Activated naive CD8-positive, alpha-beta T cell treated with anti-CD3 and anti-CD28 coated beads, Interleukin-2, amount 50 U/mL, for 24 hours (primary cell): ENCODE data around the gene MATCAP1.
A peak's percentile ranks its signal among the peaks of the same experiment; 100 is the strongest.

Experiments
- ATAC-seq: fragments of 150-1000 bp; cut with Tn5 transposase; one replicate; pipeline ENCODE4 v1.10.0; 2021
- DNase-seq: peaks from one replicate; pipeline ENCODE4 v3.0.0; 2021
- H3K27ac Mint-ChIP-seq: one replicate; pipeline ENCODE4 v1.8.0; 2021; ENCODE audit warnings: mild to moderate bottlenecking, mixed read lengths
- H3K27me3 Mint-ChIP-seq: one replicate; pipeline ENCODE4 v1.8.0; 2021; ENCODE audit warnings: mixed read lengths
- H3K36me3 Mint-ChIP-seq: one replicate; pipeline ENCODE4 v1.8.0; 2021; ENCODE audit warnings: low read depth, mixed read lengths
- H3K4me1 Mint-ChIP-seq: one replicate; pipeline ENCODE4 v1.8.0; 2021; ENCODE audit warnings: mixed read lengths
- H3K4me3 Mint-ChIP-seq: one replicate; pipeline ENCODE4 v1.8.0; 2021; ENCODE audit warnings: mild to moderate bottlenecking, moderate library complexity, mixed read lengths
- H3K9me3 Mint-ChIP-seq: one replicate; pipeline ENCODE4 v1.8.0; 2021; ENCODE audit warnings: mixed read lengths

MATCAP1 gene

DNA sequence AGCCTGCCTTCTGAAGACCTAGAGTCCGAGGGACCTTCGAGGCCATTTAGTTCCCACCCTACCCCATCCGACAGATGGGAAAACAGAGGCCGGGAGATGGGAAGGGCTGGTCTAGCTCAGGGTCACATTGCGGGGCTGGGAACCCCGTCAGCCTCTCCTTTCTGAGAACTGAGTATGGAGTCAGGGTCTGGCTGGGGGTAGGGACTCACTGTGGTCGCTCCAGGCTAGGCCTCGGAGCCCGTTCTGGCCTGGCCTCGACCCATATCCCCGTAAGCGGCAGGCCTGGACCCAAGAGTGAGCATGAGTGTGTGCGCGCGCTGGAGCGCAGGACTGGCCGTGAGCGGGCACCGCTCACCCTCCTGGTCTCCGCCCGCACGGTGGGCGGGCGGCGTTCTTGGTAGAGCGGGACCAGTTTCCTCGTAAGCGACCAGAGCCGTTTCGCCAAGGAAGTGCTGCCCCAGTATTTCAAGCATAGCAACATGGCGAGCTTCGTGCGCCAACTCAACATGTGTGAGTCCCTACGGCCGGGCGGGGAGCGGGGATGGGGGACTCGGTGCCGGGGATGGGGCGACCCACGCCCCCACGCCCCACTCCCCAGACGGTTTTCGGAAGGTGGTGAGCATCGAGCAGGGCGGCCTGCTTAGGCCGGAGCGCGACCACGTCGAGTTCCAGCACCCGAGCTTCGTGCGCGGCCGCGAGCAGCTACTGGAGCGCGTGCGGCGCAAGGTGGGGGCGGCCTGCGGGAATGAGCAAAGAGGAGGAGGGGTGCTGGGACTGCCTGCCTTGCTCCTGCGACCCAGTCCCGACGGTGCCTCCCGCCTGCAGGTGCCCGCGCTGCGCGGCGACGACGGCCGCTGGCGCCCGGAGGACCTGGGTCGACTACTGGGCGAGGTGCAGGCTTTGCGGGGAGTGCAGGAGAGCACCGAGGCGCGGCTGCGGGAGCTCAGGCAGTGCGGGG, 18.4 kb downstream of the MATCAP1 start:
- no peaks in the 10 kb centered on the region for H3K9me3 Mint-ChIP-seq
- DNase-seq = no peak
- H3K27me3 Mint-ChIP-seq = peaks cover 67% of the 10 kb centered on the region
- no peak overlapping the region for H3K4me3 Mint-ChIP-seq
- H3K4me1 Mint-ChIP-seq = peaks cover 38% of the 10 kb centered on the region
- no peak overlapping the region for H3K27ac Mint-ChIP-seq
- H3K36me3 Mint-ChIP-seq = peaks cover 4% of the 10 kb centered on the region
- no peak for ATAC-seq

GRCh38 chr16:67164599-67165061, 19.1 kb downstream of the MATCAP1 start, which contains the start of gene HSF4:
TSS of gene HSF4 (plus strand) at chr16:67164745. CDS start at chr16:67164812, 67 bp downstream.
- no peak within 1 kb of the TSS for H3K27ac Mint-ChIP-seq
- peaks cover 33% of the 10 kb centered on the region for H3K4me1 Mint-ChIP-seq

DNA sequence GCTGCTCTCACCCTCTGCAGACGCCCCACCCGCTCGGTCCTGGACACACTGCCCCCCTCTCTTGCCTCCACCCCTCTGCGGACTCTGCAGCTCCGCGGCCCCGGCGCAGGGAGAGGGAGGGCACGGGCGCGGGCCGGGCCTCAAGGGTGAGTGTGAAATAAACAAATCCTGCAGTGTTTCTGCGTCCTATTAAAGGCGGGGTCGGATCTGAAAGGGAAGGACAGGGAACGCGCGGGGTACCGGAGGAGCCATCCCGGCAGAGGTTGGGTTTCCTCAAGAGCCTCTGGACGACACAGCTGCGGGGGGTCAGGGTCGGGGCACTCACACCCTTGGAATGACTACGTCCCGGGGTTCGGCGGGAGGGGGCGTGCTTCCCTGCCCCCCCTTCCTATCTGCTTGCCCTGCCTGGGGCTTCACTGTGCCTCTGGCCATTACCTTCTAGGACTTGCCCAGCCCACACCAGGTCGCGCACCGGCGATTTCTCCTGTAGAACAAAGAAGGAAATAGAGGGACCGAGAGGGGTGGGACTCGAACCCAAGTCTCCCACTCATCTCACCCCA, 19.7 kb downstream of the MATCAP1 start:
- ATAC-seq (no peak), DNase-seq (no peak)
- Mint-ChIP-seq H3K27ac (no peak overlapping the region), H3K4me3 (no peak overlapping the region), H3K4me1 (peaks cover 32% of the 10 kb centered on the region), H3K27me3 (peaks cover 58% of the 10 kb centered on the region), H3K36me3 (peaks cover 4% of the 10 kb centered on the region), H3K9me3 (no peaks in the 10 kb centered on the region)

More at GRCh38 chr16:67164599-67165061, 19.1 kb downstream of the MATCAP1 start, which contains the start of gene HSF4:
- no peak for DNase-seq
- H3K9me3 Mint-ChIP-seq = no peaks in the 10 kb centered on the region
- H3K36me3 Mint-ChIP-seq = peaks cover 4% of the 10 kb centered on the region
- no peak for ATAC-seq
- no peak within 1 kb of the TSS for H3K4me3 Mint-ChIP-seq
- H3K27me3 Mint-ChIP-seq = peaks cover 62% of the 10 kb centered on the region

GRCh38 chr16:67163164-67163998, 20.4 kb downstream of the MATCAP1 start:
- Mint-ChIP-seq H3K9me3 (no peaks in the 10 kb centered on the region), H3K4me3 (no peak overlapping the region), H3K4me1 (peaks cover 39% of the 10 kb centered on the region), H3K27me3 (peaks cover 52% of the 10 kb centered on the region), H3K36me3 (peaks cover 4% of the 10 kb centered on the region), H3K27ac (no peak overlapping the region)
- DNase-seq (no peak), ATAC-seq (no peak)

DNA sequence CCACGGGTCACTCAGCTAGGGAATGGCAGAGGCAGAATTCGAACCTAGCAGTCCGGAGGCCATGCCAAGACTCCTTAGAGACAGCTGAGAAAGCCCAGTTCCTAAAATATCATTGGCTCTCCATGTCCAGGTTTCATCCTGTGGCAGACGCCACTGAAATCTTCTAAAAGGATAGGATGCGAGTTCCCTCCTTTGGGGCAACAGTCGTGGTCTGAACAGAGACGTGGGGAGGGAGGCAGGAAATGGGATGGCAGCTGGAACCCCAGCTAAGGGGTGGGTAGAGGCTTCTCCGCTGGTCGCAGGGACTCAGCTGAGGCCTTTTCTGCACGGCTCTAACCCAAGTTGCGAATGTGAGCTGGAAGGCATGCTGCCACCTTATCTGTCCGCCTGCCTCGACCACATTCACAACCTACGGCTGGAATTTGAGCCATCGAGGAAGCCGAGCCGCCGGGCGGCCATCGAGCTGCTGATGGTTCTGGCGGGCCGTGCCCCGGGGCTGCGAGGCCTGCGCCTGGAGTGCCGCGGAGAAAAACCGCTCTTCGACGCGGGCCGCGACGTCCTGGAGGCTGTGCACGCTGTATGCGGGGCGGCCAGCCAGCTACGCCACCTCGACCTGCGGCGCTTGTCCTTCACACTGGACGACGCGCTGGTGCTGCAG, 21.1 kb downstream of the MATCAP1 start:
- peak overlapping the region; percentile 32 for H3K4me3 Mint-ChIP-seq
- ATAC-seq = no peak
- peaks cover 47% of the 10 kb centered on the region for H3K4me1 Mint-ChIP-seq
- peaks cover 45% of the 10 kb centered on the region for H3K27me3 Mint-ChIP-seq
- no peaks in the 10 kb centered on the region for H3K9me3 Mint-ChIP-seq
- H3K36me3 Mint-ChIP-seq = peaks cover 4% of the 10 kb centered on the region
- no peak for DNase-seq
- H3K27ac Mint-ChIP-seq = no peak overlapping the region

GRCh38 chr16:67161595-67162058, 22.1 kb downstream of the MATCAP1 start:
- Mint-ChIP-seq H3K27ac (no peak overlapping the region), H3K9me3 (no peaks in the 10 kb centered on the region), H3K27me3 (peaks cover 34% of the 10 kb centered on the region), H3K4me3 (peak overlapping the region; percentile 26), H3K36me3 (peaks cover 4% of the 10 kb centered on the region), H3K4me1 (peaks cover 50% of the 10 kb centered on the region)
- no peak for ATAC-seq
- no peak for DNase-seq

- peaks cover 4% of the 10 kb centered on the region for H3K36me3 Mint-ChIP-seq
- H3K9me3 Mint-ChIP-seq = no peaks in the 10 kb centered on the region
- DNase-seq = peak; percentile 84
- peak overlapping the region; percentile 86 for H3K4me3 Mint-ChIP-seq
- H3K27ac Mint-ChIP-seq = peak overlapping the region; percentile 79
- H3K27me3 Mint-ChIP-seq = peaks cover 20% of the 10 kb centered on the region
- peak; percentile 47 for ATAC-seq
- H3K4me1 Mint-ChIP-seq = peaks cover 48% of the 10 kb centered on the region
Measured at GRCh38 chr16:67158637-67159600, 24.8 kb downstream of the MATCAP1 start.

- peak overlapping the region; percentile 79 for H3K27ac Mint-ChIP-seq
- peaks cover 4% of the 10 kb centered on the region for H3K36me3 Mint-ChIP-seq
- peaks cover 17% of the 10 kb centered on the region for H3K27me3 Mint-ChIP-seq
- H3K4me1 Mint-ChIP-seq = peaks cover 51% of the 10 kb centered on the region
- H3K9me3 Mint-ChIP-seq = no peaks in the 10 kb centered on the region
- ATAC-seq (no peak), DNase-seq (no peak)
- peak overlapping the region; percentile 86 for H3K4me3 Mint-ChIP-seq
Measured at GRCh38 chr16:67157892-67158635, 25.7 kb downstream of the MATCAP1 start.

DNA sequence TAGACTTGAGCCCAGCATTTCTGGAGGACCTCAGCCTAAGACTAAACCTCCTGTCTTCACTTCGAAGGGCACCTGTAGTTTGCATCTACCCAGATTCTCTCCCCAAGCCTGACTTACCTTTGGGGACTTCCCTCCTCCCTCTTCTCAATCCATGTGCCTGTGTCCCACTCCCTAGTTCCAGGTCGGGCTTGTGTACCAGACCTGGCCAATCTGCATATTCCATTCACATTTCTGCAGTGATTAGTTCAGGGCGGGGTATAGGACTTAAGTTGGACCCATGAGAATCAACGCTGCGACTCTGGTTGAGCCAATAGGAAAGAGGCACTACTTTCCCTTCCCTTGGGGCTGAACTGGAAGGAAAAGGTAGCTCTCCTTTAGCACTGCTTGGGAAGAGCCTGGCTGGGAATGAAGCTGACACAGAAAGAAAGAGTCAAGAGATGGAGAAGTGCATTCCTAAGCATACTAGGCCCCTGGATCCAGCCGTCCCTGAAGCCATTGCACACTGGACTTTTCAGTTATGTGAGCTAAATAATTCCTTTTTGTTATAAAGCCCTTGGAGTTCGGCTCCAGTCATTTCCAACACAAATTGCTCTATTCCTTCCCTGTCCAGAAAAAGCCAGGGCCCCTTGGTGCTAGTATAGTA, 26.5 kb downstream of the MATCAP1 start:
- ATAC-seq (no peak), DNase-seq (no peak)
- peaks cover under 1% of the 10 kb centered on the region for H3K36me3 Mint-ChIP-seq
- peak overlapping the region; percentile 36 for H3K27ac Mint-ChIP-seq
- H3K4me3 Mint-ChIP-seq = no peak overlapping the region
- H3K27me3 Mint-ChIP-seq = peaks cover 18% of the 10 kb centered on the region
- H3K9me3 Mint-ChIP-seq = no peaks in the 10 kb centered on the region
- H3K4me1 Mint-ChIP-seq = peaks cover 47% of the 10 kb centered on the region

DNA sequence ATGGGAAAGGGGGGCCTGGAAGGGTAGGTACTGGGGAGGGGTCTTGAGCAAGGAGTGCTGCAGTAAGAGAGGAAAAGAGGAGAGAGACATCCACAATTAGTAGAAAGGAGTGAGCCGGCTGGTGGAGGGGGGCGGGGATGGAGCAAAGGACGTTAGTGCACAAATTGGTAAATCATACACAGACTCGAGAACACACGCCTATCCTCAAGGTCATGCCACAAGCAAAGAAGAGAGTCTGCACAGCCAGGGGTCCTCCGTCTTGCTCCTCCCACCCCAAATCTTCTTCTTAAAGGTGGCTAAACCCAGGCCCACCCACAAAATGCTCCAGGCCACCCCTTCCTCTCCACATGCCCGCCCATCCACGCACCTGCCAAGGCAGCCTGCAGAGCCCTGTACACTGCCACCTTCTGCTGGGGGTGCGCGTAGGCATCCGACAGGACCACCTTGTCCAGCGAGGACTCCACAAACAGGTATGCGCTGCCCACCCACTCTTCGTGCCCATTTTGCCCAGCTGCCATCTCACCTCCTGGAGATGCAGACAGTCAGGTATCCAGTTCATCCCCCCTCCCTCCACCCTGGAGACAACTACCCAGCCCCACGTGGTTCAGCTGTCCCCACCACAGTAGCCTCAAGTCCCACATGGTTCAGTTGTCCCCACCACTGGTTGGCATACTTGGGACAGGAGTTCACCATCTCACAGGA, 27.5 kb downstream of the MATCAP1 start:
- DNase-seq = peak; percentile 10
- Mint-ChIP-seq H3K4me3 (no peak overlapping the region), H3K4me1 (peaks cover 43% of the 10 kb centered on the region), H3K27me3 (peaks cover 16% of the 10 kb centered on the region), H3K9me3 (no peaks in the 10 kb centered on the region), H3K36me3 (no peaks in the 10 kb centered on the region), H3K27ac (no peak overlapping the region)
- no peak for ATAC-seq

GRCh38 chr16:67155295-67156142, 28.2 kb downstream of the MATCAP1 start:
- H3K4me3 Mint-ChIP-seq = peak overlapping the region; percentile 46
- no peaks in the 10 kb centered on the region for H3K9me3 Mint-ChIP-seq
- H3K36me3 Mint-ChIP-seq = no peaks in the 10 kb centered on the region
- peaks cover 19% of the 10 kb centered on the region for H3K27me3 Mint-ChIP-seq
- DNase-seq = peak; percentile 85
- no peak overlapping the region for H3K27ac Mint-ChIP-seq
- peaks cover 41% of the 10 kb centered on the region for H3K4me1 Mint-ChIP-seq
- ATAC-seq = peak; percentile 50
